GM19395 (cell line): ENCODE results near the gene MED12.
A peak's percentile ranks its signal among the peaks of the same experiment; 100 is the strongest.

Source experiments
- ATAC-seq: cut with Tn5 transposase; IDR thresholded peaks from one replicate; pipeline ENCODE4 v1.9.1; 2021; ENCODE audit warnings: mild to moderate bottlenecking, moderate library complexity; ENCODE audit not compliant: unreplicated experiment

The MED12 gene

DNA sequence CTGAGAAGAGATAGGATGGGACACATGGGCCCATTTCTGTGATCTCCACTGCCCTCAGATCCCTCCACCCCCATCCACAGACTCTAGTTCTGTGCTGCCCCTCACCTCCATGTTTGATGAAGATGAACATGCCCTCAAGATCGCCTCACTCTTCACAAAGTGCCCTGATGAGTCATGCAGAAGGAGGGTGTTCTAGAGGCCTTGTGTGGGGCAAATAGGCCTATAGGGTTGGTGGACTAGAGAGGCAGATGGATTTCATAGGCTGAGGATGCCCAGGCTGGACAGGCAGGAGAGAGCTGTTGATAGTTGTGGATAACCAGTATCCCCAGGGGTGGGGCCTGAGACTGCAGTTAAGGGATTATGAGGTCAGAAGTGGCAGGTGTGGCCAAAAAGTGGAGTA, 12.0 kb upstream of the MED12 start, which contains the start of gene CXorf65:
CXorf65 (minus strand) TSS at position 314 of the 400 bp plus-strand sequence; CDS start at position 130, 184 bp downstream.
- no peak for ATAC-seq

GRCh38 chrX:71107245-71107644, 11.2 kb upstream of the MED12 start:
- ATAC-seq = no peak

- ATAC-seq = no peak
Observed at GRCh38 chrX:71107762-71108360, 10.5 kb upstream of the MED12 start.

DNA sequence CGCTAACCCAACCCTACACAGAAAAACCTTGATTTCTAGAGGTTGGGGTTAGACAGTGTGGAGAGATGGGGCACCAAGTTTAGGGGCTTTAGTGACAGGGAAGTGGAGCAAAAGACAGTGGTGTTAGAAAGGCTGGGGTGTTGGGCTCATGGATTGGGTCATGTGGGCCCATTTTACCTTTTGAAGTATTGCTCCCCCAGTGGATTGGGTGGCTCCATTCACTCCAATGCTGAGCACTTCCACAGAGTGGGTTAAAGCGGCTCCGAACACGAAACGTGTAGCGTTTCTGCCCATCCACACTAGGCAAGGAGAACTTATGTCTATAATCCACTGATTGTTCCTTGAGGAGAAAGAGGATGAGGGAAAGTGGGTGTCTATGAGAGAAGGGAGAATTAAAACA, 9.3 kb upstream of the MED12 start:
- no peak for ATAC-seq

GRCh38 chrX:71111141-71111843, 7.1 kb upstream of the MED12 start, which contains the start of gene IL2RG:
Gene IL2RG, minus strand, starts transcription at chrX:71111577. Its CDS starts 38 bp downstream, at chrX:71111539.
- peak; percentile 92 for ATAC-seq

DNA sequence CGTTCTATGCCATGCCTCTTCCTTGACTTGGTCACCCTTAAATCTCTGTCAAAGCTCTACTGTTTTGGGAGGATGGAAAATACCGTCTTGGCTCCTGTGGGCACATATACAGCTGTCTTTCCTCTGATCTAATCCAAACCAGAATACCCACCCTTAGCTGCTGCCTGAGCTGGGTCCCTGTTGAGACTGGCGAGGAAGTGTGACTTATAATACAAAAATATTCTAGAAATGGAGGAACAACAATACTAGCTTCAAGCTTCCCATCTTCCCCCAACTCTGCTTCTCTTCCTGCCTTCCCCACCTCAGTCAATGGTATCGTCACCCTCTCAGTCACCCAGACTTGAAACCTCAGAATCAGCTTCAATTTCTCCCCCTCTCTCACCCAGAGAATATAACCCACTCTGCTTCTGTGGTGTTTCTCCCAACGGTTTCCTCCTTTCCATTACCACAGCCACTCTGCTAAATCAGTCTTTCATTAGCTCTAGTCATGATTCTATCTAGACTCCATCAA, 6.4 kb upstream of the MED12 start:
- ATAC-seq = peak; percentile 18

GRCh38 chrX:71117358-71117757, 1.0 kb upstream of the MED12 start:
- no peak for ATAC-seq

- ATAC-seq = no peak
Observed at GRCh38 chrX:71118985-71119535, 664 bp downstream of the MED12 start.

- ATAC-seq = no peak
Observed at GRCh38 chrX:71128166-71128833, 9.9 kb downstream of the MED12 start.

DNA sequence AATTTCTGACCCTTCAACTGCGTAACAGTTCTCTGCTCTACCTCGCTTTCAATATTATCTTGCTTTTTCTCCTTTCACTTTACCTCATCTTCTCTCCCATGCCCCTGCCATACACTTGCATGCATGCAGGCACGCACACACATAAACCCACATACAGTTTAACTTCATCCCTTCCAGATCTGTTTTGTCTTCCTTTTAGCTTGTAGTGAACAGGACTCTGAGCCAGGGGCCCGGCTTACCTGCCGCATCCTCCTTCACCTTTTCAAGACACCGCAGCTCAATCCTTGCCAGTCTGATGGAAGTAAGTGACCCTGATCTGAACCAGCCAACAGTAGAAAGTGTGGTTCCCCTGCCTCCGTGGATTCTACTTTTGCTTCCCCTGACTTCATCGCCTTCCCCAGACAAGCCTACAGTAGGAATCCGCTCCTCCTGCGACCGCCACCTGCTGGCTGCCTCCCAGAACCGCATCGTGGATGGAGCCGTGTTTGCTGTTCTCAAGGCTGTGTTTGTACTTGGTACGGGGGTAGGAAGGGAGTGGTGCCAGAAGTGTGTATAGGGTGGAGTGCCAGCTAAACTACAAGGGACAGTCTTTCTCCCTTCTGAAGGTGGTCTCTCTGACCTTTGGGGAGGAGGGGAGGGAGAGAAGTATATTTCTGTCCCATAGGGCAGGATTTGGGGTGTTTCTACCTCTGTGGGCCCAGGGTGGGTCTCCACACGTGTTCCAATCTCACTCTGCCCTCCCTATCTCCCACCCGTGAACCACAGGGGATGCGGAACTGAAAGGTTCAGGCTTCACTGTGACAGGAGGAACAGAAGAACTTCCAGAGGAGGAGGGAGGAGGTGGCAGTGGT, 10.7 kb downstream of the MED12 start:
- ATAC-seq = peak; percentile 89

DNA sequence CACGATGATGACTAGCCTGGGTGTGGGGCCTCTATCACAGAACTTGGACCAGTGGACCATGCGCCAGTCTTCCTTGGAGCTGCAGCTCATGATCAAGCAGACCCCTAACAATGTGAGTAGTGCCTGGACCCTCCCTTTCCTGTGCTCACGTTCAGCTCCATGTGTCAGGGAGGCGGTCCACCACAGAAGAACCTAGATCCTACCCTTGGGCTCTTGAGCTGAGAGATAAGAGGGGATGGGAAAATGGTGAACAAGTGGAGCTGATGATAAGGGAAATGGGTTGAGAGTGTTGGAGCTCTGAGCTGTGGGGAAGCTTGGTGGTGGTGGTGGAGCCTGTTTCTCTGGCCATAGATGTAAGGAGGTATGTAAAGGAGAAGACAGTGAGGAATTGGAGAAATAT, 13.1 kb downstream of the MED12 start:
- no peak for ATAC-seq

GRCh38 chrX:71140440-71140839, 22.0 kb downstream of the MED12 start:
- no peak for ATAC-seq

DNA sequence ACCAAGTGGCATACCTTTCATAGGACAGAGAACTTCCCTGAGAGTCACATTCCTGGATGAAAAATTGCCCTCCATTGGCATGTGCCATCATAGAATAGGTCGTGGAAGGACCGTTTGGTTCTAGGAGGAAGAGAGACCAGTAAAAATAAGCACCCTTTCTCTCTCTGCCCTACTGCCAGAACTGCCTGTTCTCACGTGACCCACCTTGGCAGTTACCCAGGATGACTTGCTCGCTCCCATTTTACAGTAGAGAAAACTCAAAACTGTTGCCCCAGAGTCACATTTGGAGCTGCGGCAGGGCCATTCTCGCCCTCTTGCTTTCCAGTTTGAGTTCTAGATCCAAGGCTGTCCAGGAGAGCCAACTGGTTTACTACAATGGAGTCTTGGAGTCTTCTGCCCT, 25.1 kb downstream of the MED12 start:
- ATAC-seq = no peak

DNA sequence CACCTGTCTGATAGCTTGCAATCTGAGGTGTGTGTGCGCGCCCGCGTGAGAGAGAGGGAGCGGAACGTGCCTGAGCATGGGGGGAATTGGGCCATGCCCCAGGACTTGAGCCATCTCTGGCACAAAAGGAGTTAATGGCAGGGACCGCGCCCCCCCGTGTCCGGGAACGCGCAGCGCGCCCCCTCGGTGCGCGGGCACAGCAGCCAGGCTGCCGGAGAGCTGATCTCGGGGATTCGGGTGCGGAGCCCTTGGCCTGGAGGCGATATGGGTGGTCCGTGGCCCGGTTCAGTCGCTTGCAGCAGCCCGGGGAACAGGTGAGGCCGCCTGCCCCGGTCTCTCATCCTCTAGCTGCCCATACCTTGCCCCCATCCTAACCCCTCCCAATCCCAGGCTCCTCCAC, 26.3 kb downstream of the MED12 start, which contains the start of gene NLGN3:
NLGN3 (plus strand) TSS at position 191 of the 400 bp plus-strand sequence. CDS start 2,909 bp downstream, outside the sequence.
- ATAC-seq = no peak

- ATAC-seq = no peak
Observed at GRCh38 chrX:71147496-71148277, 29.3 kb downstream of the MED12 start.

- no peak for ATAC-seq
Observed at GRCh38 chrX:71148278-71148663, 29.9 kb downstream of the MED12 start.

GRCh38 chrX:71151366-71151765, 33.0 kb downstream of the MED12 start:
- ATAC-seq = no peak

GRCh38 chrX:71154196-71154595, 35.8 kb downstream of the MED12 start:
- no peak for ATAC-seq

DNA sequence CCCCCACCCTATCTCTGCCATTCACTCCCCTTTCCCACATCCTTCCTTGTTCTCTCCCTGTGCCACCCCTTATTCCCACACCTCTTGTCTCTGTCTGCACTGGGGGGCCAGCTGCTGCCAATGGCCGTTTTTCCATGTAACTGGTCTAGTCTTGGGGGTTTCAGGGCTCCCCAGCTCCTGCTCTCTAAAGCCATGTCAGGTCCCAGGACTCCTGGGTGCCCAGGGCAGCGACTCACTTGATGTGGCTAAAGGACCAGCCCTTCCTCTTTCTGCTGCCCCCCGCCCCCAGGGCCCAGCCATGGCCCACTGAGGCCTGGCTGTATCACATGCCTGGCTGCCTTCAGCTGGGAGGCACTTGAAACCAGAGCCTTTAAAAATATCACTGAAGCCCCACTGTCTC, 36.2 kb downstream of the MED12 start:
- no peak for ATAC-seq

DNA sequence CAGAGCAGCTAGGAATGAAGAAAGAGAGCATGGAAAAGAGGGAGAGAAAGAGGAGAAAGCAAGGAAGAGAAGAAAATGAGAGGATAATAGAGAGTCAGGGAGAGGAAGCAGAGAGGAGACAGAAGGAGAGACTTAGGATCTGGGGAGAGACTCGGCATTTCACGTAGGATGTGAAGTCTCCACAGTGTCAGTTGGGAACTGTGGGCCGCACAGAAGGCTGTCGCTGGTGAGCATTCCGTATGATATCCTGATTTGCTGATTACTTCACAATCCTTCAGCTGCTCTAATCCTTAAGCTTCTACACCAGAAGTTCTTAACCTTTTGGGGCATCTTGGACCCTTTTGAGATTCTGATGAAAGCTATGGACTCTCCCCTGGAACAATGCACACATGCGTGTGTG, 40.2 kb downstream of the MED12 start:
- no peak for ATAC-seq
